HepG2 (cell line): ENCODE data around the gene TOB2.

Source experiments
- CEBPB ChIP-seq: IDR thresholded peaks from 2 replicates; pipeline ENCODE4 v1.6.1; 2011; ENCODE audit warnings: low read depth, low read length, improper control_type of control experiment, borderline replicate concordance
- EZH2 ChIP-seq: conservative IDR thresholded peaks from 2 replicates; pipeline ENCODE4 v1.6.1; 2012; ENCODE audit warnings: mild to moderate bottlenecking, low read depth, low read length, moderate library complexity
- FLYWCH1 ChIP-seq: sonication (generic); formaldehyde crosslinking; IDR thresholded peaks from 2 replicates; pipeline ENCODE4 v1.8.1; 2023; ENCODE audit warnings: mild to moderate bottlenecking, missing genetic modification reagents
- KLF11 ChIP-seq: IDR thresholded peaks from 2 replicates; pipeline ENCODE4 v1.6.1; 2016; ENCODE audit warnings: missing compliant biosample characterization
- MYC ChIP-seq: sonication (generic); formaldehyde crosslinking; IDR thresholded peaks from 2 replicates; pipeline ENCODE4 v1.9.0; 2021; ENCODE audit warnings: missing genetic modification reagents, borderline replicate concordance
- STAT6 ChIP-seq: sonication (generic); formaldehyde crosslinking; IDR thresholded peaks from 2 replicates; pipeline ENCODE4 v1.4.0; 2020; ENCODE audit warnings: missing genetic modification reagents, mild to moderate bottlenecking, borderline replicate concordance
- TAF1 ChIP-seq: sonication (generic); formaldehyde crosslinking; IDR thresholded peaks from 2 replicates; pipeline ENCODE4 v1.4.0; 2020; ENCODE audit warnings: missing genetic modification reagents
- TBP ChIP-seq: sonication (generic); formaldehyde crosslinking; IDR thresholded peaks from 2 replicates; pipeline ENCODE4 v1.5.0; 2020; ENCODE audit warnings: missing genetic modification reagents
- ZKSCAN1 ChIP-seq: fragments of 150-350 bp; IDR thresholded peaks from 2 replicates; pipeline ENCODE4 v1.6.1; 2014; ENCODE audit warnings: low read length
- TF ChIP-seq, protein P1 (sequence below): sonication (generic); formaldehyde crosslinking; IDR thresholded peaks from 2 replicates; pipeline ENCODE4 v1.5.0; 2020; ENCODE audit warnings: mild to moderate bottlenecking, missing genetic modification reagents, moderate library complexity

- TF ChIP-seq STAT6 (CRISPR knock-in tag) (no peak), TBP (CRISPR knock-in tag) (no peak), ZKSCAN1 (no peak), FLYWCH1 (CRISPR knock-in tag) (no peak), TAF1 (CRISPR knock-in tag) (no peak), KLF11 (CRISPR knock-in tag) (no peak), EZH2 (no peak), CEBPB (no peak), MYC (no peak)
- TF ChIP-seq, protein P1, sequence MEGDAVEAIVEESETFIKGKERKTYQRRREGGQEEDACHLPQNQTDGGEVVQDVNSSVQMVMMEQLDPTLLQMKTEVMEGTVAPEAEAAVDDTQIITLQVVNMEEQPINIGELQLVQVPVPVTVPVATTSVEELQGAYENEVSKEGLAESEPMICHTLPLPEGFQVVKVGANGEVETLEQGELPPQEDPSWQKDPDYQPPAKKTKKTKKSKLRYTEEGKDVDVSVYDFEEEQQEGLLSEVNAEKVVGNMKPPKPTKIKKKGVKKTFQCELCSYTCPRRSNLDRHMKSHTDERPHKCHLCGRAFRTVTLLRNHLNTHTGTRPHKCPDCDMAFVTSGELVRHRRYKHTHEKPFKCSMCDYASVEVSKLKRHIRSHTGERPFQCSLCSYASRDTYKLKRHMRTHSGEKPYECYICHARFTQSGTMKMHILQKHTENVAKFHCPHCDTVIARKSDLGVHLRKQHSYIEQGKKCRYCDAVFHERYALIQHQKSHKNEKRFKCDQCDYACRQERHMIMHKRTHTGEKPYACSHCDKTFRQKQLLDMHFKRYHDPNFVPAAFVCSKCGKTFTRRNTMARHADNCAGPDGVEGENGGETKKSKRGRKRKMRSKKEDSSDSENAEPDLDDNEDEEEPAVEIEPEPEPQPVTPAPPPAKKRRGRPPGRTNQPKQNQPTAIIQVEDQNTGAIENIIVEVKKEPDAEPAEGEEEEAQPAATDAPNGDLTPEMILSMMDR (CRISPR knock-in tag), result no peak
Measured at GRCh38 chr22:41491374-41492100, 44.9 kb upstream of the TOB2 start.
